Hepatocyte (in vitro differentiated cells): ENCODE measurements around the gene RABEP2. TPM values are rescaled to one million over a fixed set of nuclear protein-coding genes. Genes with fewer than 3 reads are reported as not detected.
A peak's percentile ranks its signal among the peaks of the same experiment; 100 is the strongest.

ENCODE experiments used
- DNase-seq: peaks from one replicate; pipeline ENCODE4 v3.0.0-alpha.2; 2016; ENCODE audit warnings: low spot score
- H2AFZ ChIP-seq: fragments of 200-600 bp; sonication (generic); 2 replicates; pipeline ENCODE4 v1.6.0; 2016; ENCODE audit warnings: antibody characterized with exemption, mild to moderate bottlenecking
- H3K27ac ChIP-seq: fragments of 200-600 bp; sonication (generic); 2 replicates; pipeline ENCODE4 v1.5.1; 2016; ENCODE audit warnings: mild to moderate bottlenecking
- H3K27me3 ChIP-seq: fragments of 200-600 bp; sonication (generic); 2 replicates; pipeline ENCODE4 v1.6.1; 2016
- H3K36me3 ChIP-seq: fragments of 200-600 bp; sonication (generic); replicated peaks from 2 replicates; pipeline ENCODE4 v1.5.1; 2016; ENCODE audit warnings: low read depth; ENCODE audit not compliant: insufficient read depth
- H3K4me1 ChIP-seq: fragments of 200-600 bp; sonication (generic); 2 replicates; pipeline ENCODE4 v1.5.1; 2016; ENCODE audit warnings: mild to moderate bottlenecking, moderate library complexity; ENCODE audit not compliant: insufficient read depth
- H3K4me2 ChIP-seq: fragments of 200-600 bp; sonication (generic); 2 replicates; pipeline ENCODE4 v1.6.0; 2016
- H3K4me3 ChIP-seq: fragments of 200-600 bp; sonication (generic); 2 replicates; pipeline ENCODE4 v1.5.1; 2016; ENCODE audit warnings: mild to moderate bottlenecking
- H3K79me2 ChIP-seq: fragments of 200-600 bp; sonication (generic); 2 replicates; pipeline ENCODE4 v1.6.0; 2017; ENCODE audit warnings: mild to moderate bottlenecking
- H3K9me2 ChIP-seq: fragments of 200-600 bp; sonication (generic); replicated peaks from 2 replicates; pipeline ENCODE4 v1.6.0; 2017; ENCODE audit warnings: mild to moderate bottlenecking; ENCODE audit not compliant: insufficient read depth
- H3K9me3 ChIP-seq: fragments of 200-600 bp; sonication (generic); 2 replicates; pipeline ENCODE4 v1.5.1; 2016; ENCODE audit warnings: low read depth, mild to moderate bottlenecking
- H4K20me1 ChIP-seq: fragments of 200-600 bp; sonication (generic); 2 replicates; pipeline ENCODE4 v1.6.0; 2016; ENCODE audit warnings: mild to moderate bottlenecking; ENCODE audit not compliant: insufficient read depth, poor library complexity, severe bottlenecking
- CTCF ChIP-seq: fragments of 200-600 bp; sonication (generic); IDR thresholded peaks from 2 replicates; pipeline ENCODE4 v1.5.1; 2016; ENCODE audit warnings: antibody characterized with exemption, mild to moderate bottlenecking; ENCODE audit not compliant: poor library complexity
- EZH2 ChIP-seq: fragments of 200-600 bp; sonication (generic); IDR thresholded peaks from 2 replicates; pipeline ENCODE4 v1.6.1; 2016; ENCODE audit warnings: antibody characterized with exemption, mild to moderate bottlenecking, borderline replicate concordance
- EZH2phosphoT487 ChIP-seq: fragments of 200-600 bp; sonication (generic); IDR thresholded peaks from one replicate; pipeline ENCODE4 v1.6.1; 2018; ENCODE audit warnings: antibody characterized with exemption, mild to moderate bottlenecking, low read depth, moderate library complexity; ENCODE audit not compliant: unreplicated experiment, severe bottlenecking
- WGBS: methylation state at CpG from one replicate; pipeline ENCODE4 v1.1.6; 2016; ENCODE audit warnings: low lambda C conversion rate; ENCODE audit errors: missing lambda C conversion rate; 5-methylcytosine and 5-hydroxymethylcytosine counted together
- polyA plus RNA-seq: library from polyadenylated mRNA; unstranded; fragments of >200 nt; fragmentation: Nextera tagmentation; extraction: Ambion mirVana; gene quantifications from 2 replicates; pipeline ENCODE4 v1.2.1, GENCODE V29; 2016
- total RNA-seq: library from RNA; depleted of rRNA; stranded (reverse); fragments of >200 nt; gene quantifications from 2 replicates; pipeline ENCODE4 v1.2.3, GENCODE V29; 2014

Gene RABEP2
- total and polyA plus RNA-seq, 2 experiments from 2014 or later: 30.3 to 37.2 TPM

- H3K36me3 ChIP-seq: no peaks in the 10 kb centered on the region
- peak overlapping the region; percentile 51 for H3K4me3 ChIP-seq
- no peaks in the 10 kb centered on the region for H4K20me1 ChIP-seq
- no peaks in the 10 kb centered on the region for H3K27me3 ChIP-seq
- WGBS: 7% methylated on average over 16 of the region's 27 CpGs
- TF ChIP-seq CTCF: no peak
- TF ChIP-seq EZH2phosphoT487: no peak
- no peak for TF ChIP-seq EZH2
- H2AFZ ChIP-seq: peak overlapping the region; percentile 90
- no peaks in the 10 kb centered on the region for H3K79me2 ChIP-seq
- H3K4me2 ChIP-seq: peak overlapping the region; percentile 99
- H3K27ac ChIP-seq: no peak overlapping the region
- DNase-seq: no peak
- H3K9me2 ChIP-seq: no peaks in the 10 kb centered on the region
- H3K9me3 ChIP-seq: no peaks in the 10 kb centered on the region
- peaks cover 13% of the 10 kb centered on the region for H3K4me1 ChIP-seq
Observed at GRCh38 chr16:28879261-28879840, 45.7 kb downstream of the RABEP2 start.

GRCh38 chr16:28878083-28878926 lies 46.7 kb downstream of the RABEP2 start, which contains the start of gene ATP2A1:
Gene ATP2A1 (plus strand): TSS chr16:28878488. CDS start chr16:28878672, 184 bp downstream.
- Histone ChIP-seq H3K79me2 (no peaks in the 10 kb centered on the region), H2AFZ (peak within 1 kb of the TSS; percentile 90)
- WGBS: 85% methylated on average over 18 of the region's 25 CpGs

GRCh38 chr16:28877655-28878000 lies 47.4 kb downstream of the RABEP2 start:
- DNase-seq: no peak
- Histone ChIP-seq H3K27ac (no peak overlapping the region), H3K79me2 (no peaks in the 10 kb centered on the region), H3K9me3 (no peaks in the 10 kb centered on the region), H3K27me3 (no peaks in the 10 kb centered on the region), H3K4me3 (no peak overlapping the region), H3K4me1 (peaks cover 13% of the 10 kb centered on the region), H3K9me2 (no peaks in the 10 kb centered on the region), H4K20me1 (no peaks in the 10 kb centered on the region), H3K4me2 (no peak overlapping the region), H3K36me3 (no peaks in the 10 kb centered on the region), H2AFZ (no peak overlapping the region)
- TF ChIP-seq CTCF: no peak
- TF ChIP-seq EZH2: no peak
- TF ChIP-seq EZH2phosphoT487: no peak
- 83% methylated on average over 2 of the region's 2 CpGs for WGBS

More at GRCh38 chr16:28878083-28878926, 46.7 kb downstream of the RABEP2 start, which contains the start of gene ATP2A1:
- H4K20me1 ChIP-seq: no peaks in the 10 kb centered on the region
- peak within 1 kb of the TSS; percentile 99 for H3K4me2 ChIP-seq
- TF ChIP-seq CTCF: no peak
- no peak for TF ChIP-seq EZH2phosphoT487
- no peak for TF ChIP-seq EZH2
- no peak for DNase-seq
- H3K27ac ChIP-seq: no peak within 1 kb of the TSS
- H3K9me2 ChIP-seq: no peaks in the 10 kb centered on the region
- H3K27me3 ChIP-seq: no peaks in the 10 kb centered on the region
- H3K36me3 ChIP-seq: no peaks in the 10 kb centered on the region
- peak within 1 kb of the TSS; percentile 51 for H3K4me3 ChIP-seq
- H3K4me1 ChIP-seq: peaks cover 13% of the 10 kb centered on the region
- H3K9me3 ChIP-seq: no peaks in the 10 kb centered on the region
